B cell (primary cell): ENCODE results near the gene RPL10A. TPM values are rescaled to one million over a fixed set of nuclear protein-coding genes. Genes with fewer than 3 reads are reported as not detected.

Source experiments
- ATAC-seq: fragments of 200-7000 bp; cut with Tn5 transposase; one replicate; pipeline ENCODE4 v1.10.0; 2021; ENCODE audit warnings: low read depth, mild to moderate bottlenecking, moderate number of reproducible peaks, moderate library complexity
- CTCF ChIA-PET: fragments of 350-600 bp; sonication (Branson Sonifier 250); formaldehyde crosslinking; loops from one replicate; lab custom pipeline; 2021; ENCODE audit warnings: antibody characterized with exemption, inconsistent platforms; lab: Charles Lee
- POLR2A ChIA-PET: fragments of 350-600 bp; sonication (Branson Sonifier 250); formaldehyde crosslinking; loops from one replicate; lab custom pipeline; 2021; ENCODE audit warnings: antibody characterized with exemption; lab: Charles Lee
- DNase-seq: peaks from one replicate; pipeline ENCODE4 v3.0.0; 2013
- H2AFZ ChIP-seq: 2 replicates; pipeline ENCODE4 v1.6.1; 2012; ENCODE audit warnings: mild to moderate bottlenecking, low read depth, low read length; ENCODE audit not compliant: insufficient read depth, poor library complexity, severe bottlenecking
- H3K27ac ChIP-seq, 2 donors: 1 replicate in 1 of 2; 2 replicates in 1 of 2; pipeline ENCODE4 v1.5.1; 2012 to 2013; ENCODE audit warnings: low read length in 2 of 2, mild to moderate bottlenecking in 2 of 2, moderate library complexity in 1 of 2
- H3K27me3 ChIP-seq, 4 experiments: fragments of 200-600 bp in 1 of 4; sonication (generic) in 1 of 4; replicated peaks in 1 of 4; 1 replicate in 2 of 4; 2 replicates in 2 of 4; pipeline versions ENCODE4 v1.6.1 to v1.7.0; 2013 to 2016; ENCODE audit warnings: low read length in 3 of 4, mild to moderate bottlenecking in 2 of 4, mixed read lengths in 1 of 4, moderate library complexity in 1 of 4; ENCODE audit not compliant: insufficient read depth in 4 of 4, control insufficient read depth in 3 of 4; ENCODE audit errors: control extremely low read depth in 1 of 4
- H3K36me3 ChIP-seq, 2 experiments: replicated peaks in 1 of 2; 1 replicate in 1 of 2; 2 replicates in 1 of 2; pipeline versions ENCODE4 v1.6.1 to v1.7.1; 2013; ENCODE audit warnings: low read length in 1 of 2; ENCODE audit not compliant: insufficient read depth in 2 of 2, control insufficient read depth in 1 of 2; ENCODE audit errors: control extremely low read depth in 1 of 2, extremely low read depth in 1 of 2
- H3K4me1 ChIP-seq, 2 donors: fragments of 200-600 bp in 1 of 2; sonication (generic) in 1 of 2; 1 replicate in 1 of 2; 2 replicates in 1 of 2; pipeline versions ENCODE4 v1.5.1 to v1.6.1; 2013 to 2017; ENCODE audit warnings: low read length in 2 of 2; ENCODE audit not compliant: control insufficient read depth in 2 of 2, insufficient read depth in 2 of 2
- H3K4me2 ChIP-seq: replicated peaks from 2 replicates; pipeline ENCODE3; 2012; ENCODE audit warnings: mild to moderate bottlenecking, low read depth, low read length; ENCODE audit not compliant: poor library complexity, severe bottlenecking
- H3K4me3 ChIP-seq, 5 experiments: fragments of 200-600 bp in 1 of 5; sonication (generic) in 1 of 5; 1 replicate in 3 of 5; 2 replicates in 2 of 5; pipeline versions ENCODE4 v1.5.1 to v1.7.0; 2011 to 2016; ENCODE audit warnings: low read length in 4 of 5, mild to moderate bottlenecking in 4 of 5, low read depth in 2 of 5, control low read depth in 1 of 5, moderate library complexity in 1 of 5; ENCODE audit not compliant: insufficient read depth in 1 of 5; ENCODE audit errors: control extremely low read depth in 1 of 5, extremely low read depth in 1 of 5
- H3K79me2 ChIP-seq: fragments of 200-600 bp; sonication (generic); one replicate; pipeline ENCODE4 v1.6.0; 2016; ENCODE audit warnings: low read length; ENCODE audit not compliant: control insufficient read depth, insufficient read depth
- H3K9ac ChIP-seq: fragments of 200-600 bp; sonication (generic); 2 replicates; pipeline ENCODE4 v1.6.1; 2017; ENCODE audit warnings: mild to moderate bottlenecking, low read length, moderate library complexity
- H3K9me3 ChIP-seq, 3 donors: one replicate each; pipeline versions ENCODE4 v1.6.1 to v1.7.1; 2013; ENCODE audit warnings: low read length in 2 of 3; ENCODE audit not compliant: control insufficient read depth in 2 of 3, insufficient read depth in 1 of 3; ENCODE audit errors: control extremely low read depth in 1 of 3
- H4K20me1 ChIP-seq: 2 replicates; pipeline ENCODE4 v1.6.0; 2012; ENCODE audit warnings: mild to moderate bottlenecking, low read length; ENCODE audit not compliant: insufficient read depth, control insufficient read depth, poor library complexity, severe bottlenecking
- H3K27ac Mint-ChIP-seq: one replicate; pipeline ENCODE4 v1.8.0; 2021; ENCODE audit warnings: mixed read lengths
- H3K27me3 Mint-ChIP-seq: one replicate; pipeline ENCODE4 v1.8.0; 2021; ENCODE audit warnings: mixed read lengths
- H3K4me1 Mint-ChIP-seq: one replicate; pipeline ENCODE4 v1.8.0; 2021; ENCODE audit warnings: mixed read lengths
- H3K4me3 Mint-ChIP-seq: one replicate; pipeline ENCODE4 v1.8.0; 2021; ENCODE audit warnings: mixed read lengths
- H3K9me3 Mint-ChIP-seq: one replicate; pipeline ENCODE4 v1.8.0; 2022; ENCODE audit warnings: mixed read lengths; ENCODE audit not compliant: insufficient read depth
- EZH2 ChIP-seq: IDR thresholded peaks from 2 replicates; pipeline ENCODE4 v1.6.1; 2012; ENCODE audit warnings: borderline replicate concordance, low read depth, mild to moderate bottlenecking, moderate library complexity, low read length; ENCODE audit not compliant: insufficient read depth, poor library complexity, severe bottlenecking
- WGBS: methylation state at CpG from one replicate; pipeline ENCODE4 v1.1.5; 2013; ENCODE audit warnings: missing lambda C conversion rate; ENCODE audit not compliant: insufficient coverage; 5-methylcytosine and 5-hydroxymethylcytosine counted together
- intact Hi-C: fragments of 100-400 bp; cut with micrococcal nuclease; formaldehyde crosslinking; loops from one replicate; pipeline ENCODE4 v1.10.0; 2022
- polyA plus RNA-seq: library from polyadenylated mRNA; depleted of rRNA; stranded (reverse); fragments of >200 nt; gene quantifications from 2 replicates; pipeline ENCODE4 v1.2.3, GENCODE V29; 2012
- total RNA-seq, 2 donors: library from RNA; stranded (reverse); fragments of 120-200 nt in 1 of 2; gene quantifications; 1 replicate in 1 of 2; 2 replicates in 1 of 2; pipeline versions ENCODE4 v1.2.3 to v1.2.4, GENCODE V29; 2013 to 2022
- TF ChIP-seq, protein P1 (sequence below): fragments of 200-600 bp; IDR thresholded peaks from one replicate; pipeline ENCODE4 v1.8.0; 2022; ENCODE audit warnings: antibody characterized with exemption, mild to moderate bottlenecking

The RPL10A gene
- total and polyA plus RNA-seq, 2 donors (not counting 1 experiment from before 2014, with no cell fraction given), result 1,687 to 3,150 TPM

DNA sequence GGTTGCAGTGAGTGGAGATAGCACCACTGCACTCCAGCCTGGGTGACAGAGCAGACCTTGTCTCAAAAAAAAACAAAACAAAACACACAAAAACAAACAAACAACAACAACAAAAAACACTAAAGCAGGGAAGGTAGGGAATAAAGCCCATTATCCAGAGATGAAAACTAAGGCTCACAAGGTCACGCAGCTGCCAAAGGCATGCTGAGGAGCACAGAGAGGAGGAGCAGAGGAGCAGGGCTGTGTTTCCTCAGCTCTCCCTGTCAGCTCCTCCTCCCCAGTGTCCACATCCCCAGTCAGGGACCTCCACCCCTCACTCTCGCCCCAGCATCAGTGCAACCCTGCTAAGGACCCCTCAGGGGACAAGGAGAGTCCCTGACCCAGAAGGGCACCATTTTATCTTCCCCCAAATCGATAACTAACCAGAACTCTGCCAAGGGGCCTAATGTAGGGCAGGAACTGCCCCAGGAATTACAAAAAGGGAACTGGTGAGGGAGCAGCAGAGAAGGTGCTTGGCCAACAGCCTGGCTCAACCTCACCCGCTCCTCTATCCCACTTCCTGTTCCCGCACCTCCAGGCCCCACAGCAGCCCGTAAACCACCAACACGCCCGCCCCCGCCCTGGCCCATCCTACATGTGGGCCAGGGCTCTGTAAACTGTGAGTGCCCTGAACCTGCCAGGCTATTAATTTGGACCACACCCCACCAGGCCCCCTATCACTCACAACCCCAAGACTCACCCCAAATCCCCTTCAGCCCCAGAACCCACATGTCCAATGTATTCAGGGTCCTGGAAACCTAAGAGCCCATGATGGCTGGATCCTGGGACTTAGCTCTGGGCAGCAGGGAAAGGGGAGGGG is 19.7 kb downstream of the RPL10A start:
- no peaks in the 10 kb centered on the region for H3K9me3 Mint-ChIP-seq
- H3K4me3 Mint-ChIP-seq, result no peak overlapping the region
- H3K79me2 ChIP-seq, result no peaks in the 10 kb centered on the region
- ATAC-seq, result no peak
- intact Hi-C loops, result no loop called here
- H3K9me3 ChIP-seq, result no peaks in the 10 kb centered on the region
- no peak overlapping the region for H2AFZ ChIP-seq
- no peaks in the 10 kb centered on the region for H3K36me3 ChIP-seq
- CTCF ChIA-PET, result interaction anchor here (0.7 to 1.0 kb wide), 2 partner anchors 10 to 20 kb away, joined by 3 to 4 read pairs; partner anchors contain the start of gene RPL10A
- WGBS, result 28% methylated on average over 7 of the region's 9 CpGs
- no peaks in the 10 kb centered on the region for H3K4me1 Mint-ChIP-seq
- H3K27me3 ChIP-seq, result no peaks in the 10 kb centered on the region
- H4K20me1 ChIP-seq, result no peaks in the 10 kb centered on the region
- DNase-seq, result no peak
- no peak overlapping the region for H3K27ac ChIP-seq
- H3K9ac ChIP-seq, result no peak overlapping the region
- H3K4me3 ChIP-seq, result no peak overlapping the region
- H3K27ac Mint-ChIP-seq, result no peak overlapping the region
- POLR2A ChIA-PET, result no interaction called here
- no peaks in the 10 kb centered on the region for H3K4me1 ChIP-seq
- TF ChIP-seq EZH2, result no peak
- TF ChIP-seq, protein P1, sequence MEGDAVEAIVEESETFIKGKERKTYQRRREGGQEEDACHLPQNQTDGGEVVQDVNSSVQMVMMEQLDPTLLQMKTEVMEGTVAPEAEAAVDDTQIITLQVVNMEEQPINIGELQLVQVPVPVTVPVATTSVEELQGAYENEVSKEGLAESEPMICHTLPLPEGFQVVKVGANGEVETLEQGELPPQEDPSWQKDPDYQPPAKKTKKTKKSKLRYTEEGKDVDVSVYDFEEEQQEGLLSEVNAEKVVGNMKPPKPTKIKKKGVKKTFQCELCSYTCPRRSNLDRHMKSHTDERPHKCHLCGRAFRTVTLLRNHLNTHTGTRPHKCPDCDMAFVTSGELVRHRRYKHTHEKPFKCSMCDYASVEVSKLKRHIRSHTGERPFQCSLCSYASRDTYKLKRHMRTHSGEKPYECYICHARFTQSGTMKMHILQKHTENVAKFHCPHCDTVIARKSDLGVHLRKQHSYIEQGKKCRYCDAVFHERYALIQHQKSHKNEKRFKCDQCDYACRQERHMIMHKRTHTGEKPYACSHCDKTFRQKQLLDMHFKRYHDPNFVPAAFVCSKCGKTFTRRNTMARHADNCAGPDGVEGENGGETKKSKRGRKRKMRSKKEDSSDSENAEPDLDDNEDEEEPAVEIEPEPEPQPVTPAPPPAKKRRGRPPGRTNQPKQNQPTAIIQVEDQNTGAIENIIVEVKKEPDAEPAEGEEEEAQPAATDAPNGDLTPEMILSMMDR, result no peak
- H3K27me3 Mint-ChIP-seq, result peaks cover 14% of the 10 kb centered on the region
- H3K4me2 ChIP-seq, result no peak overlapping the region

DNA sequence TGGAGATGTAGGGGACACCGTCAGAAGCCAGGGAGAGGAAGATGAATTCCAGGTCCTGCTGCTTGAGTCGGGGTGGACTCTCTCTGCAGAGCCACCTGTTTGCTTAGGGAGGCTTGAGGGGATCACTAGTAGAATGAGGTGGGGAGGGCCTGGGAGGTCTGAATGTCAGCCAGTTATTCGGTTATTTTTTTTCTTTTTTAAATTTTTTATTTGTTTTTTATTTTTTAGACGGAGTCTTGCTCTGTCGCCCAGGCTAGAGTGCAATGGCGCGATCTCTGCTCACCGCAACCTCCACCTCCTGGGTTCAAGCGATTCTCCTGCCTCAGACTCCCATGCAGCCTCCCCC is 20.3 kb downstream of the RPL10A start:
- intact Hi-C loops, result no loop called here
- H3K9ac ChIP-seq, result no peak overlapping the region
- Mint-ChIP-seq H3K27ac (no peak overlapping the region), H3K27me3 (peaks cover 14% of the 10 kb centered on the region), H3K4me1 (no peaks in the 10 kb centered on the region), H3K9me3 (no peaks in the 10 kb centered on the region), H3K4me3 (no peak overlapping the region)
- 90% methylated on average over 7 of the region's 9 CpGs for WGBS
- no peak overlapping the region for H3K4me2 ChIP-seq
- no peaks in the 10 kb centered on the region for H3K9me3 ChIP-seq
- ChIA-PET POLR2A (no interaction called here), CTCF (no interaction called here)
- H3K36me3 ChIP-seq, result no peaks in the 10 kb centered on the region
- ATAC-seq (no peak), DNase-seq (no peak)
- TF ChIP-seq, protein P1, result no peak
- TF ChIP-seq EZH2, result no peak
- H2AFZ ChIP-seq, result no peak overlapping the region
- no peaks in the 10 kb centered on the region for H4K20me1 ChIP-seq
- no peak overlapping the region for H3K27ac ChIP-seq
- no peaks in the 10 kb centered on the region for H3K79me2 ChIP-seq
- no peaks in the 10 kb centered on the region for H3K27me3 ChIP-seq
- H3K4me3 ChIP-seq, result no peak overlapping the region
- H3K4me1 ChIP-seq, result no peaks in the 10 kb centered on the region
